ENCODE measurements around the gene OR52N2.

The OR52N2 gene

DNA sequence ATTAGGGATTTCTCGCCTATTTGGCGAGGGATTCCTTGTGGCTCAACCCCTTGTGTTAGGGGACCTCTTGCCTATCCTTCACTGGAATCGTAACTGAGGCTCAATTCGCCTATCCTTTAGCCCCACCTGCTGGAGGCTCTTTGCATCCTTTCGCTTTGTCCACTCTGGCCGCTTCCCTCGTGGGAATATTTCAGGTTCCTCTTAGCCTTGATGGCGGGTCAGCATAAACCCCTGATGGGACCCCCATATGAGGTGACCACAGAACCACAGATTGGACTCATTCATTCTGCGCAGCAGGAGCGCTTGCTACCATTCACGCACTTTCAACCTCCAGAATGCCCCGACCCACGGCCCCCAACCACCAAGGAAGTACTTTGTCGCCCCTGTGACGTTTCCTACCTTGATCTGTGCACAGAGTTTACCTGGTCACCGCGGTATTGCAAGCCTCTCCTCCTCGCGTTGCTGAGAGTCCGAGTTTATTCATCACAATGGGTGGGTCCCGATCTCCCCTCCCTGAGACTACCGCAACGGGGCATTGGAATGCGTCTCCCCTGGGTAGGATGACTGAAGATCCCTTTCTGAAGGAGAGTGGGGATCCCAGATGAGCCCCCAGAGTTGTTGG is at the start of gene OR52N2:
Gene OR52N2, plus strand, starts transcription at position 425 of the 622 bp plus-strand sequence. CDS start 11,412 bp downstream, outside the sequence.
- peak; percentile 59 for DNase-seq

DNA sequence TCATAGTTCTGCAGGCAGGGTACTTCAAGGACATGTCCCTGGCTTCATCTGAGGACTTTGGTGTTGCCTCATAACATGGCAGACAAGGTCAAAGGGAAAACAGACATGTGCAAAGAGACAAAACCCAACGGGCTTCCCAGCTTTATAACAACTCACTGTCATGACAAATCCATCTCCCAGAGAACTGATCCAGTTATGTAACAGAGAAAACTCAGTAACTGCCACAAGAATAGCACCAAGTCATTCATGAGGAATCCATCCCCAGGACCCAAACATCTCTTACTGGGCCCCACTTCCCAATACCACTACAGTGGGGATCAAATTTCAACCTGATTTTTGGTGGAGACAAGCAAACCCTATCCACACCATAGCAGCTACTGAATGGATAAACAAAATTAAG is 41.7 kb upstream of the OR52N2 start:
- DNase-seq = no peak

DNA sequence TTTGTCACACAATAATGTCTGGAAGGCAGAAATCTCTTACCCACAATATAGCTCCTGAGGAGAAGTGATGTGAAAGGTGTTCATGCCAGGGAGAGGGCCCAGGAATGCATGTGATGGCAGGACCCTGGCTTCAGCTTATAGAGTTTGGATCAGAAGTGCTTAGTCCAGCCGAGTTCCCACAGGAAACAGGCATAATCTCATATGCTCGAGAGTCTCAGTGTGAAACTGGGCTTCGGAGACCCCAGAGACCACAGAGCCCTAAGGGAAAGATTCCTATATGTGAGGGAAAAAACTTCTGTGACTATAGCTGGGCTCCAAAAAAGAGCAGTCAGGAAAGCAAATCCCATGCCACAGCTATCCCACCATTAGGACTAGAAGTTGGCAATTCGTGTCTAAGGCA is 25.5 kb upstream of the OR52N2 start, which contains the start of gene OR52N5:
Gene OR52N5, minus strand, starts transcription at position 101 of the 400 bp plus-strand sequence. CDS start 4,721 bp downstream, outside the sequence.
- DNase-seq = no peak

DNA sequence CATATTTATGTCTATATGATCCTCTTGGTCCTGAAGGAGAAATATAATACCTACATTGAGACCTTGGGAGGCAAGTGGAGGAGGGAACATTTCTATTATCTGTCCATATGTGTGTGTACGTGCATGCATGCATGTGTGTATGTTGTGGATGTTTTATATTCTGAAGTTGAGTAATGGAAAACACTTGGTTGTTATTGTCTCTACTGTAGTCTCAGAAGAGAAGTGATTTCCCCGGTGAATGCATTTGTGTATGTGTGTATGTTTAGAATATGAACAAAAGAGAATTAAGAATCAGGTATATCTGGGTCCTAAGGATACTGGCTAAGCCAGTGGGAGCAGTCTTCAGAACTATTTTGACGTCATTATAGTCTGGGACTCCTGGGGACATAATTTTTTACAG is 17.6 kb upstream of the OR52N2 start, which contains the start of gene OR52N1:
Gene OR52N1, minus strand, starts transcription at position 101 of the 400 bp plus-strand sequence. CDS start 2,449 bp downstream, outside the sequence.
- no peak for DNase-seq

DNA sequence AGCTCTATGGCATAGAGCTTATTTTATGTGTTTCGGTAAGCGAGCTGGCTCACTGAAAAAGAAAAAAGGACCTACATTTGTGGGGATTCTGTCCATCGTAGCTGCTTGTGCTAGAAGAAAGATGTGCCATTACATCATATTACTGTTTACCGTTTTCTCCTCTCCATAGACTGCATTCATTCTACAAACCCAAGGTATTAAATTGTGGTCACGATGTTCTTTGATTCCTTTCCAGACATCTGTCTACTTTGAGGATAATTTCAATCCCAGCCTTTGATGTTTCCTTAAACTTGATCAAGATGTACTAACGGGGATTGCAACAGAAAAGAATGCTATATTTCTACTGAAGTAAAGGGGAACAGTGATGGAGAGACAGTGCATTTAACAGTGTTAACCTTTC is 12.2 kb upstream of the OR52N2 start:
- DNase-seq = no peak

DNA sequence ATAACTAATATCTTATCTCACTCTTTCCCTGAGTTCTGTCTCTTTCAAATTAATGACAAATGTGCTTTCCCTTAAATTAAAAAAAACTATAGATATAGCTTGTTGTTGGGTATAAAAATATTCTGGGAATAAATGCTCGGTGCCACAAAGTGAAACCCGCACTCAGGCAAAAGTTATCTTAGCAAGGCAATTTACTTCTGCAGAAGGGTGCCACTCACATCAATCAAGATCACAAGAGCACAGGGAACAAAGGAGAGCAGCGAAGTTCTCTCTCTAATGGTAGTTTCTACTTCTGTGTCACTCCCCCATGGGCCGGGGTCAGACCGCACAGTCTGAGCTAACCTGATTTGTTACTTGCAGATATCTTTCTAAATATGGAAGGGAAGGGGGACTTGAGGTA is 4.7 kb upstream of the OR52N2 start:
- DNase-seq = no peak

DNA sequence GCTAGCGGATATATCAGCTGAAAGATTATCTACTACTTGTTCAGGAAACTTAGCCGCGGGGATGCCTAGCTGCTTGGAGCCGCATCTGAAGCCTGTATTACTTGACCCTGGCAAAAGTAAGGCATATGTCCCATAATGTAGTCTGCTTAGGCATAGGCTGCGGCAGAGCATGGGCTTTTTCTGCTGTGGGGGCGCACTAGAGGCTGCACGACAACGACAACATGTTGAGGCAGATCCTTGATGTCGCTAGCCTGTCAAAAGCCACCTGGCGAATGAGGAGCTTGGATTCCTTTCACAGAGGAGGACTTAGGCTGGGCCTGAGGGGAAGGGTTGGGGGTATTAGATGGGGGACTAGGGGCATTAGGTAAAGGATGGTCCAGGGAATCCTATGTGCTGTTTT is 1.1 kb upstream of the OR52N2 start:
- no peak for DNase-seq

DNA sequence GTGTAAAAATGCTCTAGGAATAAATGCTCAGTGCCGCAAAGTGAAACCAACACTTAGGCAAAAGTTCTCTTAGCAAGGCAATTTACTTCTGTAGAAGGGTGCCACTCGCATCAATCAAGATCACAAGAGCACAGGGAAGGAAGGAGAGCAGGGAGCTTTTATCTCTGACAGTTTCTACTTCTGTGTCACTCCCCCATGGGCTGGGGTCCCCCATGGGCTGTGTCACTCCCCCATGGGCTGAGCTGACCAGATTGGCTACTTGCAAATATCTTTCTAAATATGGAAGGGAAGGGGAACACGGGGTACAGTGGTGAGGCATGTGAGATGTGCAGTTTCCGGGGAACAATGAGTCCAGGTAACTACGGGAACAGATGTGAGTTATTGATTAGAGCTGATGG is 397 bp downstream of the OR52N2 start:
- DNase-seq = no peak

DNA sequence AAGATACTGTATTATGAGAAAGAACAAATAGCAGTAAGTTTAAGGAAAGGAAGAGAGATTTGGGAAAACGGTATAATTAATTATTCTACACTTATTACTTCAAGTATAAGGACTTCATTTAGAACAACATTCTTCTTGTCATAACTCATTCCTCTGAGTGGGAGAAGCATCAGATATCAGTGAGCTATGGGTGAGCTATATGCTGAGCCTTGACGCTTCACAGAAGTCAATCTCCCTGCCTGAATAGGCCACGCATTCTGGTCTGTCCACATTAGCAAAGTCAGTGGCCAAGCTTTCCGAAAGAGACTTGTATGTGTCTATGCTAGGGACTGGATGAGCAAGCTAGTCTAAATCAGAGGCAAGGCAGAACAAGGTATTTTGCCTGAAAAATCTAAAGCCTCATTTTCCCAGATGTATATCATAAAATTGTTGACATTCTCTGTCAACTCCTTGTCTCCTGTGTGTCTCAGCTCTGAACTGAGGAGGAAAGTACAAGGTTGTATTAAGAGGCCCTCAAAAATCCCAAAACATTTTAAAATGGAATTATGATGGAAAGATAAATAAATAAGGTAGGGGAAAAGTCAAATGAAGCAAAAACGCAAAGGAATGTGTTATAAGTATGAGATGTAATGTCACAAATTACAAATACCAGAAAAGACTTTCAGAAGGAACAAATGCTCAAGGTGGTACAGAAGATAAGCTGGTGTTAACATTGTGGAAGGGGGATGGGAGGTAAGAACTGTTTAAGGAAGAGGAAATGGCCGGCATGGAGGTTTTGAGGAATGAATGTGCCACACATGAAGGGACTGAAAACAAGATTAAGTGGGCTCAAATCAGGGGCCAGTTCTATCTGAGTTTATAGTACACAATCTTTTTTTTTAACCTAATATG is 1.4 kb downstream of the OR52N2 start:
- no peak for DNase-seq

DNA sequence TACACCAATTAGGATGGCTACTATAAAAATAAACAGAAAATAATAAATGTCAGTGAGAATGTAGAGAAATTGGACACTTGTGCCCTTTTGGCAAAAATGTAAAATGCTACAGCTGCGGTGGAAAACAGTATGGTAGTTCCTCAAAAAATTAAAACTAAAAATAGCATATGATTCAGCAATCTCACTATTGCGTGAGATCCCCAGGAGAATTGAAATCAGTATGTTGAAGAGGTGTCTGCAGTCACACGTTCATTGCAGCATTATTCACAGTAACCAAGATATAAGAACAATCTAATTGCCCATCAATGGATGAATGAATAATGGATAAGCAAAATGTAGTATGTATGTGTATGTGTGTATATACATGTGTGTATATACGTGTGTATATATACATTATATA is 6.8 kb downstream of the OR52N2 start:
- no peak for DNase-seq

DNA sequence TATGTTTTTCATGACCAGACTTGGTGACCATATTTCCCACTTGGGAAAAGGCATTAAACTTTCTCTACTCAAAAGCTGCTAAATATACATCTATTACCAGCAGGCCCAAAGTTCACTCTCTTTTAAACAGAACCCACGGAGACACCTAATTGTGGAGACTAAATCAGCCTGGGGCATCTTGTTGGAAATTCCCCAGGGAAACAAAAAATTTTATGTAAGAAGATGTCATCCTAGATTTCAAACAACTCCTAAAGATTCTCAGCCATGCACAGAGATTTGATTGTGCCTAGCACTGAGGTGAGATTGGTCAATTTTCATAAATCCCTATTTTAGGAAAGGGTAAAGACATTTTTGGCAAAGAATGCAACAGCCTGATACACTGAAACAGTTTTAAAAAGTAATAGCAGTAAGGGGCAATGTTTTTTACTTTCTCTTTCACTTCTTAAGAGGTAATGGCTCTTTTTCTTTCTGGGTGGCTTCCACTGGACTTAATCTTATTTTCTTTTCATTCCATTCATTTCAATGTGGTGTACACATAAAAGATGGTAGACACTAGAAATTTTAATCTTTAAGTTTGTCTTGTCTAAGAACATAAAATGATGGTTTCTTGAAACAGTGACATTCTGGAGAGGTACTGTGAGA is 9.6 kb downstream of the OR52N2 start:
- DNase-seq = no peak

DNA sequence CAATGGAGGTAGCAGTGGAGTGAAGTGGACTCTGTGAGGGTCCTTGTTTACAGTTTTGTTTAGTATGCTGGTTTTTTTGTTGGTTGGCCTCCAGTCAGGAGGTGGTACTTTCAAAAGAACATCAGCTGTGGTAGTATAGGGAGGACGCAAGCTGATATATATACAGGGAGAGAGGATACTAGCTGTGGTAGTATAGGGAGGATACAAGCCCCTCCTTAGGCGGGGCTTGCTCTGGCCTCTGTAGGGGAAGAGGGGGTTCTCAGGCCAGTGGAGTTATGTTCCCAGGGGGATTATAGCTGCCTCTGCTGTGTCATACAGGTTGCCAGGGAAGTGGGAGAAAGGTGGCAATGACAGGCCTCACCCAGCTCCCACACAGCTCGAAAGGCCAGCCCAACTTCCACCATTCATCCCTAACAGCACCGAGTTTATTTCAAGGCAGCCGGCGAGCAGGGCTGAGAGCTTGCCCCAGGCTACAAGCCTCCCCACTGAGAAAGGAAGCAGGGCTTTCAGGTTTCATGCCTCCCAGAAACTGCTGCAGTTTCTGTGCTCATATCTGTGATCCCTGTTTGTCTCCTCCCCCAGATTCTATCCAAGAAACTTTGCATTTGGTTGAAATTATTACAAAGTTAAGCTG is 22.6 kb downstream of the OR52N2 start:
- DNase-seq = no peak

DNA sequence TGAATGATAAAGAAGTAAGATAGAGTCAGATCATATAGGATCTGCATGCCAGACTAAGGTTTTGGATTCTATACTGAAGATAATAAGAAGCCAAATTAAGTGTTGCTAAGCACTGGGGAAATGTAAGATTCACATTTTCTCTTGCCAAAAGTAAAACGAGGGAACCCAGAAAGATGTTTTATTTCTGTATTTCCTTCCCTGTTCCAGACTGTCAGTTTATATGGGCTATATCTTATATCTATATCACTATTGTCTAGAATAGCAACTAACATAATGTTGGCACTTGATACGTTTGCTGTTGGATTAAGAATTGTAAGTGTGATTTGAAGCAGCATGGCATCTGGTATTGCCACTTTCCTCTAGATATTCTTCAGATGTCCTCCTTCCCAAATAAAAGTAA is 24.7 kb downstream of the OR52N2 start:
- no peak for DNase-seq

DNA sequence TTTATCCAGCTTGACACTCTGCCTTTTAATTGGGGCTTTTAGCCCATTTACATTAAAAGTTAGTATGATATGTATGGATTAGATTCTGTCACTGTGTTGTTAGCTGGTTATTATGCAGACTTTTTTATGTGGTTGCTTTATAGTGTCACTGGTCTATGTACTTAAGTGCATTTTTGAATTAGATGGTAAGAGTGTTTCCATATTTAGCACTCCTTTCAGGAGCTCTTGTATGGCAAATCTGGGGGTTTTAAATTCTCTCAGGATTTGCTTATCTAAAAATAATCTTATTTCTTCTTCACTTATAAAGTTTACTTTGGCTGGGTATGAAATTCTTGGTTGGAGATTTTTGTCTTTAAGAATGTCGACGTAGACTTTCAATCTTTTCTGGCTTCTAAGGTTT is 29.0 kb downstream of the OR52N2 start:
- no peak for DNase-seq

DNA sequence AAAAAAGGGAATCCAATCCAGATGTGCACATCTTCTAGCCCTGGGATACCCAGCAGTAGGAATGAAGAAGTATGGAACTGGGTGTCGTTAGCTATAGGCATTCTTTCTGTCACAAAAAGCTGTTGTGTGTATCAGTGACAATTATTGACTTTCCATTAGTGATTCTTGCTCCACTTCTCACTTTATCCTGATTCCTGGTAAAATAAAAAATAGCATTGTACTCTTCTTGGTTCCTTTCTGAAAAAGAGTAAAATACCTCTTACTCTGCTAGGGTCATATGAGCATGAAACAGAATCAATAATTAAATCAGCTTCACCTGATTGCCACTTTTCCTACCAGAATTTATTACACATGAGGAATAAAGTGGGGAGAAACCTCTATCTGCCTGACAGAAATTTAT is 33.1 kb downstream of the OR52N2 start, which contains the start of gene OR52E6:
Gene OR52E6, minus strand, starts transcription at position 101 of the 400 bp plus-strand sequence. Its CDS starts 0 bp downstream, at position 101.
- DNase-seq = no peak

DNA sequence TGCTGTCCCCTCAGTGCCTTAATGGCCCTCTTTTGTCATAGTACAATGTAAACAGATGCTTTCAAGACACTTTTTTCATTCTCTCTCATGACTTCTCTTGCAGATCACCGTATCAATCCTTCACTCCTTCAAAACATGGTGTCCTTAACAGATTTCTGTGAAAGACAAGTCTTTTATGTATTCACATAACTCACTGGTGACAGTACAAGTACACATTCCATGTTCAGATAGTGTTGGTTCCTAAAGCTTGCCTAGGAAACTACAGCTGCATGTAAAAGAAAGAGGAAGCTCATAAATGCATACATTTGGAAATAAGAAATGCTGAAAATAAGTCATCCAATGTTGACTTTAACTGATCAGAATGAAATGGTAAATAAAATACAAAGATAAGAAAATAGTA is 38.0 kb downstream of the OR52N2 start:
- DNase-seq = no peak

DNA sequence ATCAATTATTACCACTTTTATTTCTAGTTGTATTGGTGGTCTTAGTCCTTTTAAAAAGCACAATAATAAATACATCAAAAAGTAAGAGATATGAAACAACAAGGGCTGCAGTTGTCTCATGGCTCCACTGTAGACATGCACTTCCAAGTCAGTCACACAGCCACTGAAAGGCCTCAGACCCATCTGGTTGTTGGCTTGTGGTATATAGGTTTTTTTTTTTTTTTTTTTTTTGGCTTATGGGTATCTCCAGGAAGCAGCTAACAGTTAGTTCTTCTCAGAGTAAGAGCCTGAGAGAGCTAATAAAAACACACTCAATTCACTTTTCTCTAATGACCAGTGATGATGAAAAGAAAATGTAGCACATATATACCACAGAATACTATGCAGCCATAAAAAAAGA is 39.0 kb downstream of the OR52N2 start:
- no peak for DNase-seq

DNA sequence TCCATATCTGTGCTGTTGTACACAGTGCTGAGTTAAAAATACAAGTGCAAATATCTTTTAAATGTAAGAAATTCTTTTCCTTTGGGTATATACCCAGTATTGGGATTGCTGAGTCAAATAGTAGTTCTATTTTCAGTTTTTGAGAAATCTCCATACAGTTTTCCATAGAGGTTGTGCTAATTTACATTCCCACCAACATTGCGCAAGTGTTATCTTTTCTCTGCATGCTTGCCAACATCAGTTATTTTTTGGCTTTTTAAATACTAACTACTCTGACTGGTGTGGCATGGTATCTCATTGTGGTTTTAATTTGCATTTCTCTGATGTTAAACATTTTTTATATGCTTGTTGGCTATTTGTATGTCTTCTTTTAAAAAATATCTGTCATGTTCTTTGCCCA is 42.3 kb downstream of the OR52N2 start:
- no peak for DNase-seq

DNA sequence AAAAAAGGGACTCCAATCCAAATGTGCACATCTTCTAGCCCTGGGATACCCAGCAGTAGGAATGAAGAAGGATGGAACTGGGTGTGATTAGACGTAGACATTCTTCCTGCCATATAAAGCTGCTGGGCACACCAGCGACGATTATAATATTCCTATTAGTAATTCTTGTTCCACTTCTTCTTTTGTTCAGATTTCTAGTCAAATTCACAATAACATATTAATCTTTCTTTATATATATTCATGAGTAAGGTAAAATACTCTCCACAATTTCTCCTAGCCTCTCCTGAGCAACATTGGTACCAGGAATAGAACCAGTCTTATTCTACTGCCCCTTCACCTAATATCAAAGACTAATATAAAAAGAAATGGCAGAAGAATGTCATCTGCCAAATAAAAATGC is 48.9 kb downstream of the OR52N2 start, which contains the start of gene OR52E8:
Gene OR52E8, minus strand, starts transcription at position 101 of the 400 bp plus-strand sequence. Its CDS starts 0 bp downstream, at position 101.
- no peak for DNase-seq

DNA sequence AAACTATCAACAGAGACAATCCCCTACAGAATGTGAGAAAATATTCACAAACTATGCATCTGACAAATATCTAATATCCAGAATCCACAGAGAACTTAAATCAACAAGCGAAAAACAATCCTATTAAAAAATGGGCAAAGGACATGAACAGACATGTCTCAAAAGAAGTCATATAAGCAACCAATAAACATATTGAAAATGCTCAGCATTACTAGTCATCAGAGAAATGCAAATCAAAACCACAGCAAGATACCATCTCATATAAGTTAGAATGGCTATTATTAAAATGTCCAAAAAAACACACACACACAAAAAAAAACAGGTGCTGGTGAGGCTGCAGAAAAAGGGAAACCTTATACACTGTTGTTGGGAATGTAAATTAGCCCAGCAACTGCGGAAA is 57.1 kb downstream of the OR52N2 start:
- no peak for DNase-seq

Measured in NCI-H748 treated with DMSO at 0.1 percent for 48 hours (cell line).